Esophagus squamous epithelium (tissue), 4 donors: ENCODE data around the gene KMT5C.

Experiments
- CTCF ChIP-seq, 6 experiments: fragments of 450-650 bp in 4 of 6; fragments of 200-600 bp in 2 of 6; sonication (generic) in 2 of 6; IDR thresholded peaks; one replicate each; pipeline ENCODE4 v1.5.1; 2016 to 2019; ENCODE audit warnings: antibody characterized with exemption in 6 of 6, mild to moderate bottlenecking in 4 of 6, moderate library complexity in 4 of 6
- POLR2A ChIP-seq, 4 donors: fragments of 450-650 bp; IDR thresholded peaks; one replicate each; pipeline ENCODE4 v1.6.1; 2017; ENCODE audit warnings: antibody characterized with exemption in 4 of 4, mild to moderate bottlenecking in 4 of 4, moderate library complexity in 3 of 4

- TF ChIP-seq CTCF (IDR thresholded peaks at IDR 0.05) (no peak), POLR2A (IDR thresholded peaks at IDR 0.05) (no peak)
These were observed 51.6 kb downstream of the KMT5C start for GRCh38 chr19:55391191-55391670.
